GM21526 (cell line): Measurements from ENCODE around the gene FRMD3.
"Not testable (repeated sequence)": the region's sequence is repeated elsewhere in the genome, so short reads cannot be mapped to it uniquely, and the experiment has no call there.

Source experiments
- ATAC-seq: cut with Tn5 transposase; IDR thresholded peaks from one replicate; pipeline ENCODE4 v1.9.1; 2021; ENCODE audit warnings: moderate library complexity; ENCODE audit not compliant: unreplicated experiment, low FRiP score

Gene FRMD3

GRCh38 chr9:83403527-83404238 is 134.5 kb downstream of the FRMD3 start:
- no peak for ATAC-seq

GRCh38 chr9:83401328-83401900 is 136.8 kb downstream of the FRMD3 start:
- ATAC-seq = no peak

GRCh38 chr9:83396813-83397212 is 141.4 kb downstream of the FRMD3 start:
- no peak for ATAC-seq

- no peak for ATAC-seq
Observed at GRCh38 chr9:83396342-83396741, 141.9 kb downstream of the FRMD3 start.

- no peak for ATAC-seq
Observed at GRCh38 chr9:83392228-83392627, 146.0 kb downstream of the FRMD3 start.

GRCh38 chr9:83388346-83388745 is 149.9 kb downstream of the FRMD3 start:
- ATAC-seq = no peak

DNA sequence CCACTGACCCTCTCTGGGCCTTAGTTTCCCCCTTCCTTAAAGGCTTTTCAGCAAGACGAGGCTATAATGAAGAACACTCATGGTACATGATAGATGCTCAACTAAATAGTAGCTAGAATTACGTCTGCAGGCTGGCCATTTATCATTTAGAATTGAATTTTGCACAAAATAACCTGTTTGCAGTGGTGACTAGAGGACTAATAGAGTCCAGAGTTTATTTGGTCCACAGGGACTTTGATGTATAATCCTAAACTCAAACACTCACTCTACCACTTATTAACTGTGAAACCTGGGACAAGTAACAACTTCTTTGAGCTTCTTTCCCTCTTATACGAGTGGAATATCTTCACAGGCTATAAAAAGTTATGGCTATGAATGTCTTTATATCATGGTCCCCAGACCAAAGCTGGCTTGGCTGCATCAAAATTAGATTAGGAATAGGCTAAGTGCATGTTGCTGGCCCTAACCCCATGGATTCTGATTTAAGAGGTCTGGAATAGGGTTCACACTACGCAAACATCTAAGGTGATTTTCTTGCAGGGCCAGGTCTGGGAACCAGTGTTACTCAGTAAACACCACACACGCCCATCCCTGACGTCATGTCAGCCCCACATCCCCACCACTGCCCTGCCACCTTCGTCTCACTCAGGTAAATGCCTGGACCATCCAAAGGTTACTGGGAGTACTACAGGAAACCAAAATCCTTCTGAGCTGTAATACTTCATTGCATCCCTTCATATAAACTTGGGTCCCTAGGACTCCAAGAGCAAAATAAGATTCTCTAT is 150.6 kb downstream of the FRMD3 start:
- ATAC-seq = no peak

DNA sequence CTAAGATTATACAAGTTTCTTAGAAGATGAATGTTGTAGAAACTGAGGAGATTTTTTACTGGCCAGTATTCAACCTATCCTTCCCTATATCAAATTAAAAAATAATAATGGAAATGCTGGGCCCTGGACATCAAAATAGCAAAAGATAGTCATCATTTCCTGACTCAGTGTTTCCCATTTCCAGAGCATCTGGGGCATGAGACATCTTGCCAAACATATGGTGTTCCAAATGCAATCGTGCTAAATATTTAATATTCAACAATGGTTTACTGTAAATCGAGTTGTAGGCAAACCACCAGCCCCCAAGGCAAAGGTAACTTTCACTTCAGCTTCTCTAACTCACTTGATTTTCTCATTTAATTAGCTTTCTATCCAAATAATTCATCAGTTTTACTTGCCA is 152.9 kb downstream of the FRMD3 start:
- no peak for ATAC-seq

GRCh38 chr9:83384214-83384613 is 154.0 kb downstream of the FRMD3 start:
- ATAC-seq = no peak

- ATAC-seq = no peak
Observed at GRCh38 chr9:83383034-83383433, 155.2 kb downstream of the FRMD3 start.

DNA sequence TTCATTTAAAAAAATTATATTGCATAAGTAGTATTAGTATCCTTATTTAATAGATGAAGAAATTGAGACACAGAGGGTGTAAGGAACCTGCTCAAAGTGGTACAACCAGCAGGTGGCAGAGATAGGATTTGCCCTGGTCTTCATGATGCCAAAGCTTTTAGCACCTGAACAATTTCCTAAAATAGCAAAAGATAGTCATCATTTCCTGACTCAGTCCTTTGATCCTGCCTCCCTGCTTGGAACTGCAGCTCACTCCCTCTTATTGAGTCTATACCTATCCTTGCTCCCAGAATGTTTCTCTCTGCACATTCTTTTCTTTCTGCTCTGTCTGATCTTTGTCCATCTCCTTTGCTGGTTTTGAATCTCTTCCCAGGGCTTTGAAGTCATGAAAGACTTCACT is 155.8 kb downstream of the FRMD3 start:
- no peak for ATAC-seq

DNA sequence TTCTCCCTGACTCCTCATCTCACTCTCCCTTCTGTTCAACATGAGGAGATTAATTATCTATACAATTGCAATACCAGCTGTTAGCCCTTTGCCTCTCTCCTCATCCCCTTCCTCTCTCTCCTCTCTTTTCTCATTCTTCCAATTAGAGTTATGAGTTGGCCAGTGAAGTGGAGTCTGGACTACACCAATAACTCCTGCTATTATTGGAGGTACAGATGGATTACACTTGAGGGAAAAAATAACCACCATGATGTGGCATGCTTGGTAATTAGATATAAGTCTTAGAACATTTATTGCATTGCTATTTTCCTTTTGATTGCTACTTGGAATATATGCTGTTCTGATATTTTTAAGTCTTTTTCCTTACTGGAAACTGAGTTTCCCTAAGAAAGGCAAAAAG is 159.2 kb downstream of the FRMD3 start:
- no peak for ATAC-seq

GRCh38 chr9:83372957-83373356 is 165.2 kb downstream of the FRMD3 start:
- ATAC-seq = no peak

GRCh38 chr9:83367326-83367725 is 170.9 kb downstream of the FRMD3 start:
- no peak for ATAC-seq

DNA sequence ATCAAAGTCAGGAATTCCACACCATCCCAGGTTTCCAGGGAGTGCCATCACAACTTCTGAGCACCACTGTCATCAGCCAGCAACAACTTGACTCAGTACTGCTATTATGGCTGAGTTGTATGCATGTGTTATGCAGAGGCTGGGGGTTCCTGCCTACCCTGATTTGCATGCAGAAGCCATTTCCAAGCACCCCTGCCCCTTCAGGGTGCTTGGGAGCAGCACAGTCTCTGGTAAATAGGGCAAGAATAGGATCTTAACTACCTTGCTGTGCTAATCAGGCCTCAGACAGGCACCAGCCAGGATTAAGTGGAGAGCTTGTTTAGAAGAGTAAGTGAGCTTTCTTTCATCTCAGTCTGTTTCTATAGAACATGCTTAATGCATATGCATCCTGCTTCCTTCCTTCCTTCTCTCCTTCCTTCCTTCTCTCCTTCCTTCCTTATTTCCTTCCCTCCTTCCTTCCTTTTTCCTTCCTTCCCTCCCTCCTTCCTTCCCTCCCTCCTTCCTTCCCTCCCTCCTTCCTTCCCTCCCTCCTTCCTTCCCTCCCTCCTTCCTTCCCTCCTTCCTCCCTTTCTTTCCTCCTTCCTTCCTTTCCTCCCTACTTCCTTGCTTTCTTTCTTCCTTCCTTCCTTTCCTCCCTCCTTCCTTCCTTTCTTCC is 175.7 kb downstream of the FRMD3 start:
- ATAC-seq = no peak

GRCh38 chr9:83359039-83359438 is 179.2 kb downstream of the FRMD3 start:
- no peak for ATAC-seq

DNA sequence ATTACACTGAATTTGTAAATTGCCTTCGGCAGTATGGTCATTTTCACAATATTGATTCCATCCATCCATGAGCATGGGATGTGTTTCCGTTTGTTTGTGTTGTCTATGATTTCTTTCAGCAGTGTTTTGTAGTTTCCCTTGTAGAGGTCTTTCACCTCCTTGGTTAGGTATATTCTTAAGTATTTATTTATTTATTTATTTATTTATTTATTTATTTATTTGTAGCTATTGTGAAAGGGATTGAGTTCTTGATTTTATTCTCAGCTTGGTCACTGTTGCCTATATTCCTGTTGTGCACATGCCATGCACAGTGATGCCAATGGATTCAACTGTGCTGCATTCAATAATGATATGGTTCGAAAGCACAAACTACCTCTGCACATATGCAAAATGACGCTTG is 179.7 kb downstream of the FRMD3 start:
- ATAC-seq = not testable (repeated sequence)

- no peak for ATAC-seq
Observed at GRCh38 chr9:83355729-83356151, 182.5 kb downstream of the FRMD3 start.

GRCh38 chr9:83355024-83355444 is 183.2 kb downstream of the FRMD3 start:
- no peak for ATAC-seq

DNA sequence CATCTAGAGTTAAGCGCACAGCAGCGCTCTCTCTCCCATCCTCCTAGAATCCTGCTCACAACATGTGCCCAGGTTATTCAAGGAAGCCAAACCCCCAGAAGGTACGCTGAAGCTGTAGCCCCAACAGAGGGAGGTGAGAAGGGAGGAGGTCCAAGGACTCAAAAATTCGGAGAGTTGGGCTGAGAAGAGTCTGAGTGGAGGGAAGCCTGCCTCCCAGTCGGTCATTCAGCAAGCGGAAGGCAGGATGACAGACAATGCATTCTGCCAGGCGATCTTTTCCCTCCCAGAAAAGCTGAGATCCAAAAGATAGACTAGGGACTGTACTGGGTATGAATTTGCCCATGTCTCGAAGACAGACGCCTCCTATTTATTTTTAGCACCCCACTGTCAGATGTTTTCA is 189.2 kb downstream of the FRMD3 start:
- no peak for ATAC-seq
